Lower lobe of right lung (tissue), 2 donors: ENCODE data around the gene CXXC5. TPM values are rescaled to one million over a fixed set of nuclear protein-coding genes. Genes with fewer than 3 reads are reported as not detected.

Source experiments
- ATAC-seq, 2 donors: fragments of 200-7000 bp; cut with Tn5 transposase; one replicate each; pipeline ENCODE4 v1.9.1; 2020 to 2022; ENCODE audit warnings: mild to moderate bottlenecking in 2 of 2, moderate library complexity in 2 of 2
- DNase-seq: peaks from one replicate; pipeline ENCODE4 v3.0.0-alpha.2; 2020
- H3K27ac ChIP-seq: fragments of 200-600 bp; one replicate; pipeline ENCODE4 v1.8.0; 2022
- H3K27me3 ChIP-seq: fragments of 200-600 bp; one replicate; pipeline ENCODE4 v1.8.0; 2022; ENCODE audit warnings: low read depth
- H3K36me3 ChIP-seq: fragments of 200-600 bp; one replicate; pipeline ENCODE4 v1.8.0; 2022; ENCODE audit warnings: mild to moderate bottlenecking
- H3K4me1 ChIP-seq: fragments of 200-600 bp; one replicate; pipeline ENCODE4 v1.8.0; 2022
- H3K4me3 ChIP-seq: fragments of 200-600 bp; one replicate; pipeline ENCODE4 v1.8.0; 2022; ENCODE audit warnings: mild to moderate bottlenecking
- H3K9me3 ChIP-seq: fragments of 200-600 bp; one replicate; pipeline ENCODE4 v1.8.0; 2022
- intact Hi-C: fragments of 100-400 bp; cut with DNase I; formaldehyde crosslinking; loops from one replicate; pipeline ENCODE4 v1.11.0; 2022
- total RNA-seq: library from RNA; stranded (reverse); fragmentation: NEBNext Ultra II Directional; extraction: Animal tissue kit (Norgen Biotek cat#: 25700); gene quantifications from one replicate; pipeline ENCODE4 v1.2.1, GENCODE V29; 2021
- TF ChIP-seq, protein P1 (sequence below): fragments of 200-600 bp; IDR thresholded peaks from one replicate; pipeline ENCODE4 v1.8.0; 2022; ENCODE audit warnings: antibody characterized with exemption, mild to moderate bottlenecking
- donor health status: DM: no; HTN: yes; CAD: no; lungs with severe emphysema.

CXXC5 gene
- total RNA-seq, 1 donor from 2014 or later, result 27.3 TPM

DNA sequence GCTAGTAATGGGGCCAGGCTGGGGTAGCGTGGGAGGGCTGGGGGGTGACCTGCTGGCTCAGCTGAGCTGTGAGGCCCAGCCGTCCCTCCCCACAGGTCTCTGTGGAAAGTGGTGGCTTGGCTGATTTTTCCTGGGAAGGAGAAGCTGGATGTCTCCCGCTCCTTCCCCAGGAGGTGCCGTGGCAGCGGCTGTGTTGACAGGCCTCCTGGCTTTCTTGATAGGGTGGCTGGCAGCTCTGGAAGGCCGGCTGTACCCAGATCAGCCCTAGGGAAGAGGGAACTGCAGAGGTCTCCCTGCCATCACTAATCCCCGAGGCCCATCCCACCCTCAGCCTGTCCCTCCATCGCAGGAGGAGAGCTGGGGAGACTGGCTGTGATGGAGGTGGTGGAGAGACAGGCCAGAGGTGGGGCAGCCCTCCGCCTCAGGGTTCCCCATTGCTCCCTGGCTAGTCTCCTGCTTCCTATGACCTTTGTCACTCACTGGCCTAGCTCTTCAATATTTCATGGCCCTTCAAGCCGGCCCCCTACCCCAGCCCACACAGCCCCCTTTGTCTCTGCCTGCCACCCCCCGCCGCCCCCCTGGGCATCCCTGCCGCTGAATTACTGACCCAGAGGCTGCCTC is 6.8 kb downstream of the CXXC5 start:
- no peak overlapping the region for H3K4me3 ChIP-seq
- ATAC-seq (no peak), DNase-seq (no peak)
- TF ChIP-seq, protein P1, sequence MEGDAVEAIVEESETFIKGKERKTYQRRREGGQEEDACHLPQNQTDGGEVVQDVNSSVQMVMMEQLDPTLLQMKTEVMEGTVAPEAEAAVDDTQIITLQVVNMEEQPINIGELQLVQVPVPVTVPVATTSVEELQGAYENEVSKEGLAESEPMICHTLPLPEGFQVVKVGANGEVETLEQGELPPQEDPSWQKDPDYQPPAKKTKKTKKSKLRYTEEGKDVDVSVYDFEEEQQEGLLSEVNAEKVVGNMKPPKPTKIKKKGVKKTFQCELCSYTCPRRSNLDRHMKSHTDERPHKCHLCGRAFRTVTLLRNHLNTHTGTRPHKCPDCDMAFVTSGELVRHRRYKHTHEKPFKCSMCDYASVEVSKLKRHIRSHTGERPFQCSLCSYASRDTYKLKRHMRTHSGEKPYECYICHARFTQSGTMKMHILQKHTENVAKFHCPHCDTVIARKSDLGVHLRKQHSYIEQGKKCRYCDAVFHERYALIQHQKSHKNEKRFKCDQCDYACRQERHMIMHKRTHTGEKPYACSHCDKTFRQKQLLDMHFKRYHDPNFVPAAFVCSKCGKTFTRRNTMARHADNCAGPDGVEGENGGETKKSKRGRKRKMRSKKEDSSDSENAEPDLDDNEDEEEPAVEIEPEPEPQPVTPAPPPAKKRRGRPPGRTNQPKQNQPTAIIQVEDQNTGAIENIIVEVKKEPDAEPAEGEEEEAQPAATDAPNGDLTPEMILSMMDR, result no peak
- intact Hi-C loops, result no loop called here
- no peaks in the 10 kb centered on the region for H3K9me3 ChIP-seq
- peaks cover 96% of the 10 kb centered on the region for H3K4me1 ChIP-seq
- peak overlapping the region; percentile 86 for H3K27ac ChIP-seq
- H3K36me3 ChIP-seq, result no peaks in the 10 kb centered on the region
- no peaks in the 10 kb centered on the region for H3K27me3 ChIP-seq

DNA sequence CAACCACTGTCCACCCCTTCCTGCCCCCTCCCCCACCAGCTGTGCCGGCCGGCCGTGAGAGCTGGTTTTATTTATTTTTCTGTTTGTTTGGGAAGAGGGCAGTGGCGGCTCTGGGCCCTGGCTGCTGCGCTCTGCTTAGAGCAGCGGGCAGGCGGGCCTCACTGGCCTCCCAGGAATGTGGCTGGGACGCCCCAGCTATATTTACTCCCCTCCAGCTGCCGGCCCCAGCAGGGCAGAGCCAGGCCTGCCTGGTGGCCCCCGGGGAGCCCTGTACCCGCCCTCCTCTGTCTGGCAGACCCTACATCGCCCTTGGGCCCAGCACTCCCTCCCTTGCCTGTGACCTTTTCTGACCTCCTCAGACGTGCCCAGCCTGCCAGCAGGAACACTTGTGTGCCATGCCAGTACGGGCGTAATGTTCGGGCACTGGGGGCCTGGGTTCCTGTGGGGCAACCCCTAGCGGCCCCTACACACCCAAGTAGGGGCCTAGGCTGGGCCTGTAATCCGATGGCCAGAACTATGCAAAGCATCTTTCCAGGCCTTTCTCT is 7.7 kb downstream of the CXXC5 start:
- Histone ChIP-seq H3K4me1 (peaks cover 99% of the 10 kb centered on the region), H3K27ac (peak overlapping the region; percentile 86), H3K4me3 (peak overlapping the region; percentile 19), H3K27me3 (no peaks in the 10 kb centered on the region), H3K9me3 (no peaks in the 10 kb centered on the region), H3K36me3 (no peaks in the 10 kb centered on the region)
- TF ChIP-seq, protein P1, result no peak
- ATAC-seq, result peak; percentile 50 to 56
- peak; percentile 75 for DNase-seq
- intact Hi-C loops, result no loop called here

GRCh38 chr5:139657363-139658321 is 9.5 kb downstream of the CXXC5 start:
- DNase-seq (no peak), ATAC-seq (no peak)
- TF ChIP-seq, protein P1, result no peak
- intact Hi-C loops, result no loop called here
- Histone ChIP-seq H3K4me1 (peaks cover 99% of the 10 kb centered on the region), H3K36me3 (no peaks in the 10 kb centered on the region), H3K9me3 (no peaks in the 10 kb centered on the region), H3K4me3 (no peak overlapping the region), H3K27ac (peak overlapping the region; percentile 84), H3K27me3 (no peaks in the 10 kb centered on the region)

DNA sequence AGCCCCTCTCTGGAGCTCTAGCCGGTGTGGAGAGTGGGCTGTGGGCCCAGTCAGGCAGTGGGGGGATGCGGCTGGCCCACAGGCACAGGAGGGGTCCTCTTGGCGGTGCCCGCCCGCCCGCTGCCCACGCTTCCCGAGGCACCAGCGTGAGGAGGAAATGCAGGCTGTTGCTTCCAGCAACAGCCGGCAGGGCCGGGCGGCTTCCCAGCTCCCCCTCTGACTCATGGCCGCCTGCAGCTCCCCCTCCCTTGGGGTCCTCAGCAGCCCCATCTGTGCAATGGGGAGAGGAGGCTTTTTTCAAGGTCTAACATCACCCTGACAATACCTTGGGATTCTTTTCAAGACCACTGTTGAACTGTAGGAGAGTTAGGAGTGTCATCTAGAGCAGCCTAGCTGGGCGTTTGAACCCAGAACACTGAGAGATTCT is 10.4 kb downstream of the CXXC5 start:
- intact Hi-C loops, result no loop called here
- H3K4me3 ChIP-seq, result no peak overlapping the region

More for the DNA sequence above, 10.4 kb downstream of the CXXC5 start:
- DNase-seq (no peak), ATAC-seq (no peak)
- peak overlapping the region; percentile 84 for H3K27ac ChIP-seq
- peaks cover 99% of the 10 kb centered on the region for H3K4me1 ChIP-seq
- H3K9me3 ChIP-seq, result no peaks in the 10 kb centered on the region
- H3K27me3 ChIP-seq, result no peaks in the 10 kb centered on the region
- TF ChIP-seq, protein P1, result no peak
- no peaks in the 10 kb centered on the region for H3K36me3 ChIP-seq
